ENCODE data around the gene KDM2B.

- no peak for TF ChIP-seq REST (IDR thresholded peaks at IDR 0.05; ENCODE audit: borderline replicate concordance)
- TF ChIP-seq, protein P1, sequence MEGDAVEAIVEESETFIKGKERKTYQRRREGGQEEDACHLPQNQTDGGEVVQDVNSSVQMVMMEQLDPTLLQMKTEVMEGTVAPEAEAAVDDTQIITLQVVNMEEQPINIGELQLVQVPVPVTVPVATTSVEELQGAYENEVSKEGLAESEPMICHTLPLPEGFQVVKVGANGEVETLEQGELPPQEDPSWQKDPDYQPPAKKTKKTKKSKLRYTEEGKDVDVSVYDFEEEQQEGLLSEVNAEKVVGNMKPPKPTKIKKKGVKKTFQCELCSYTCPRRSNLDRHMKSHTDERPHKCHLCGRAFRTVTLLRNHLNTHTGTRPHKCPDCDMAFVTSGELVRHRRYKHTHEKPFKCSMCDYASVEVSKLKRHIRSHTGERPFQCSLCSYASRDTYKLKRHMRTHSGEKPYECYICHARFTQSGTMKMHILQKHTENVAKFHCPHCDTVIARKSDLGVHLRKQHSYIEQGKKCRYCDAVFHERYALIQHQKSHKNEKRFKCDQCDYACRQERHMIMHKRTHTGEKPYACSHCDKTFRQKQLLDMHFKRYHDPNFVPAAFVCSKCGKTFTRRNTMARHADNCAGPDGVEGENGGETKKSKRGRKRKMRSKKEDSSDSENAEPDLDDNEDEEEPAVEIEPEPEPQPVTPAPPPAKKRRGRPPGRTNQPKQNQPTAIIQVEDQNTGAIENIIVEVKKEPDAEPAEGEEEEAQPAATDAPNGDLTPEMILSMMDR (IDR thresholded peaks at IDR 0.05; ENCODE audit: poor library complexity, severe bottlenecking), result no peak
- TF ChIP-seq RAD21 (conservative IDR thresholded peaks at IDR 0.05), result no peak
- TF ChIP-seq EP300 (conservative IDR thresholded peaks at IDR 0.05; ENCODE audit: poor library complexity, severe bottlenecking), result no peak
- no peak for TF ChIP-seq MXI1 (conservative IDR thresholded peaks at IDR 0.05; ENCODE audit: poor library complexity, severe bottlenecking)
Measured at GRCh38 chr12:121404734-121405133, 176.1 kb downstream of the KDM2B start.
